Activated T-cell treated with anti-CD3 and anti-CD28 coated beads, Interleukin-2, amount 50 U/mL, for 72 hours (primary cell): ENCODE data around the gene GRK1. TPM values are rescaled to one million over a fixed set of nuclear protein-coding genes. Genes with fewer than 3 reads are reported as not detected.

ENCODE experiments used
- ATAC-seq, 2 donors: fragments of 150-1000 bp; cut with Tn5 transposase; replicated peaks in 1 of 2; 2 replicates each; pipeline ENCODE4 v1.10.0; 2021; ENCODE audit warnings: moderate library complexity in 2 of 2, mild to moderate bottlenecking in 1 of 2
- DNase-seq, 2 donors: peaks; one replicate each; pipeline ENCODE4 v3.0.0; 2021 to 2022; ENCODE audit warnings: mixed read lengths in 1 of 2
- H3K27ac Mint-ChIP-seq: one replicate; pipeline ENCODE4 v1.8.0; 2022; ENCODE audit warnings: mild to moderate bottlenecking, moderate library complexity, mixed read lengths
- H3K27me3 Mint-ChIP-seq: one replicate; pipeline ENCODE4 v1.8.0; 2022; ENCODE audit warnings: low read depth, mixed read lengths
- H3K36me3 Mint-ChIP-seq, 2 donors: one replicate each; pipeline ENCODE4 v1.8.0; 2022; ENCODE audit warnings: mixed read lengths in 2 of 2, mild to moderate bottlenecking in 1 of 2; ENCODE audit not compliant: insufficient read depth in 2 of 2
- H3K4me1 Mint-ChIP-seq: one replicate; pipeline ENCODE4 v1.8.0; 2022; ENCODE audit warnings: low read depth, mixed read lengths
- H3K4me3 Mint-ChIP-seq, 2 donors: one replicate each; pipeline ENCODE4 v1.8.0; 2022; ENCODE audit warnings: mild to moderate bottlenecking in 2 of 2, mixed read lengths in 2 of 2, moderate library complexity in 2 of 2
- H3K9me3 Mint-ChIP-seq, 2 donors: one replicate each; pipeline ENCODE4 v1.8.0; 2022; ENCODE audit warnings: mixed read lengths in 2 of 2
- total RNA-seq, 2 donors: library from RNA; stranded (reverse); gene quantifications; one replicate each; pipeline ENCODE4 v1.2.3, GENCODE V29; 2022

Gene GRK1
- total RNA-seq, 2 donors from 2014 or later = 0.22 TPM; not detected in 1

DNA sequence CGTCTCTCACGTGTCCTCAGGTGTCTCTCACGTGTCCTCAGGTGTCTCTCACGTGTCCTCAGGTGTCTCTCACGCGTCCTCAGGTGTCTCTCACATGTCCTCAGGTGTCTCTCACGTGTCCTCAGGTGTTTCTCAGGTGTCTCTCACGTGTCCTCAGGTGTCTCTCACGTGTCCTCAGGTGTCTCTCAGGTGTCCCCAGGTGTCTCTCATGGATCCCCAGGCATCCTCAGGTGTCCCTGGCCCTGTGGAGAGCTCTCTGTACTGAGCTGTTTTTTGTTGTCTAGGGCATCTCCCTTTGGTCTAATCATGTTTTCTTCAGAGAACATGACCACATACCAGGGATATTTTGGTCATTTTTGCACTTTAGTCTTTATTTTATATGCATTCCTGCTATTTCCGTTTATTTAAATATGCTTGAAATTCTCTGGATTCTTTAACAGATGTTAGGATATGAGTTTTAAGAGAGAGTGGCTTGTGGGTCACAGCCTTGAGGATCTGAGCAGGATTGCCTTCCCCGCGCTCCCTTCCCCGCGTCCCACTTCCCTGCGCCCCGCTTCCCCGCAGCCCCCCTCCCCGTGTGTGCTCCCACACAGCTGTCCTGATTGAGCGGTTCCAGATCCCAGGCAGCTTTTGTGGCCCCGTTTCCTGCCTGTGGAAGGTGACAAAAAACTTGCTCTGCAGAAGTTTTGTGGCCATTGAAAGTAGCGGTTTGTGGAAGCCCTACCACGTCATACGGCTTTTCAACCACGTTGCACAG, 40.9 kb upstream of the GRK1 start:
- peak overlapping the region; percentile 39 for H3K27ac Mint-ChIP-seq
- no peaks in the 10 kb centered on the region for H3K4me1 Mint-ChIP-seq
- no peak overlapping the region for H3K4me3 Mint-ChIP-seq
- DNase-seq = no peak
- H3K9me3 Mint-ChIP-seq = peaks cover 3% of the 10 kb centered on the region in 2 donors
- H3K27me3 Mint-ChIP-seq = no peaks in the 10 kb centered on the region
- ATAC-seq = no peak
- peaks cover 17 to 36% of the 10 kb centered on the region in 2 donors for H3K36me3 Mint-ChIP-seq

DNA sequence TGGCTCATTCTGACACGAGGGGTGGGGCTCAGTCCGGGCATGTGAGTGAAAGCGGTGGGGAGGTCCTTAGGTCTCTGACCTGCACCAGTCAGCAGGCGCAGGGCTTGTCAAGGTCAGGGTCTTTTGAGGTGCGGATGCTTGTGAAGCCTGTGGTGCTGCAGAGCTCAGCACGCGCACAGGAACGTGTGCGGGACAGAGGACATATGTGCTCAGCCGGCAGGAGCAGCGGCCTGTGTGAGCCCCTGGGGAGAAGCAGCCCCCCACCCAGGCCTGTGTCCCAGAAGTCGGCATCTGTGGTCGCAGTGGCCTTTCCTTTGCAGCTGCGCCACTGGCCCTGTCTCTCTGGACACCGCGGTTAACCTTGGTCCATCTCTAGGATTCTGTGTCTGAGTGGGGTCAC, 39.9 kb upstream of the GRK1 start:
- no peaks in the 10 kb centered on the region for H3K27me3 Mint-ChIP-seq
- ATAC-seq = no peak
- peaks cover 17 to 37% of the 10 kb centered on the region in 2 donors for H3K36me3 Mint-ChIP-seq
- no peak overlapping the region for H3K4me3 Mint-ChIP-seq
- DNase-seq = no peak
- peaks cover 3% of the 10 kb centered on the region in 2 donors for H3K9me3 Mint-ChIP-seq
- H3K4me1 Mint-ChIP-seq = no peaks in the 10 kb centered on the region
- H3K27ac Mint-ChIP-seq = no peak overlapping the region

DNA sequence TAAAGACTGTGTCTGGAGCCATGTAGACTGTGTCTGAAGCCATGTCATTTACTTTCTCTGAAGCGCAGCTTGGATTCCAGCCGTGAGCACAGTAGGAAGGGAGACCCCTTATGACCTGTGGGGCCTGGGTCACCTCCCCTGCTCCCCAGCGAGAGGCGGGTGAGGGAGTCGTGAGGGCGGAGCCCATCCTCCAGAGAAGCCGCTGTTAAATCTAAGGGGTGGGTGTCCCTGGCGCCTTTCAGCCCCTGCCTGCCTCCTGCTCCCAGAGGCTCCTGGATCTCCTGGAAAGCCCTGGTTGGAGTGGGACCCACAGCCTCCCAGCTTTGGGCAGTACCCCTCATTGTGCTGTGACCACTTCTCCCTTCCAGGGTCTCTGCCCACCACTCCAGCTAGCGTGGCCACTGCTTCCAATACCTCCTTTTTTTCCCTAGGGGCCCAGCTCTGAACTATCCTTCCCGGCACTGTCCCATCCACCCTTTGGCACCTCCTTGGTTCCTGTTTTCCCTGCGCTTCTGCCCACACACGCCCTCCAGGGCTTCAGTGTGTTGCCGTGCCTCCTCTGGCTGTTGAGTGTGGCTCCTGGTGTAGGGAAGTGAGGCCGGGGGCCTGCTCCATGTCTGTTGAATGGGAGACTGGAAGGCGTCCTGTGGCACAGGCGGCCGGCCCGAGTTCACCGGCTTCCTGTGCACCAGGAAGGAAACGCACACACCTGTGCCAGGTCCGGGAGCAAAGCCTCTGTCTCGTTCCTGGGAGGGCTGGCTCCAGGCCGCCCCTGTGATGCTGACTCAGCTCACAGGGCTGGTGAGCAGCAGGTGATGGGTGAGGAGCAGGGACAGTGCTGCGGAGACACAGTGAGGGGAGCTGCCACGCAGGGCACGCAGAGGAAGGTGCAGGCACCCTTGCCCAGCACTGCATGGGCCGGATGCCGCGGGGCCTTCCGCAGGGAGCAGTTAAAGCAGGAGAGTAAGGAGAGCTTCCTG, 38.4 kb upstream of the GRK1 start:
- peaks cover 17 to 35% of the 10 kb centered on the region in 2 donors for H3K36me3 Mint-ChIP-seq
- H3K4me1 Mint-ChIP-seq = peaks cover 8% of the 10 kb centered on the region
- peaks cover 3% of the 10 kb centered on the region in 2 donors for H3K9me3 Mint-ChIP-seq
- no peaks in the 10 kb centered on the region for H3K27me3 Mint-ChIP-seq
- ATAC-seq (no peak), DNase-seq (no peak)
- H3K4me3 Mint-ChIP-seq = no peak overlapping the region
- H3K27ac Mint-ChIP-seq = no peak overlapping the region

DNA sequence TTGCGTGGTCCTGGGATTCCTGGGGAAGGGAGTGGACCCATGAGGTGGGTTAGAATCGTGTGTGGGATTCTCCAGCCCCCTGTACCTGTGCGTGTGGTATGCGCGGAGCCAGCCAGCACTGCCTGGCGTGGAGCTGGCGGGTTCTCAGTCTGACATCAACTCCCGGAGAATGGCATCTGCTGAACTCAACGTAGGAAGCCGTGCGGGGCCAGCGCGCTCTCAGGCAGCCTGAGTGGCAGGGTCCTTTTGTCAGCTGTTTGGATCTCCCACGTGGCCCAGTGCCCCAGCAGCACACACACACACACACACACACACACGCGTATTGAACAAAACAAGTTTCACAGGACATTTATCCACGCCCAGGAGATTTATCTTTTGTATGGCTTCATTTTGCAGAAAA, 37.2 kb upstream of the GRK1 start:
- Mint-ChIP-seq H3K4me3 (no peak overlapping the region), H3K9me3 (no peaks in the 10 kb centered on the region), H3K4me1 (peaks cover 8% of the 10 kb centered on the region), H3K27ac (no peak overlapping the region), H3K27me3 (no peaks in the 10 kb centered on the region), H3K36me3 (peaks cover 8 to 34% of the 10 kb centered on the region in 2 donors)
- no peak for ATAC-seq
- DNase-seq = no peak

DNA sequence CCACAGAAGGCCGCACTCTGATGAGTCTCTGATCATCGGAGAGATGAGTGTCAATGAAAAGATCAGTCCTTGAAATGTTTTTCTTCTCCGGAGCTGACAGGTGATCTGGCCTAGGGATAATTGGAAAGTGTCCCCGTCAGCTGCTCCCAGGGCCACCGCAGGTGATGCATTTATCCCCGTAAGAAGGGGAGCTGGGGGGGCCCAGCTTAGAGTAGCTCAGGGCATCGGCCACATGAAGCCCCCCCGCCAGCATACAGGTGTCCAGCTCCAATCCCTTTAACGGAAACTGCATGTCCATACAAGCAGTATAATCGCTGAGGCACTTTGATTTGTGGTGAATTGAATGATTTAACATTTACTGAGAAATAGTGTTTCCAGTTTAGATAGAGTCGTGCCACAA, 36.7 kb upstream of the GRK1 start:
- no peak for ATAC-seq
- no peaks in the 10 kb centered on the region for H3K27me3 Mint-ChIP-seq
- H3K27ac Mint-ChIP-seq = no peak overlapping the region

DNA sequence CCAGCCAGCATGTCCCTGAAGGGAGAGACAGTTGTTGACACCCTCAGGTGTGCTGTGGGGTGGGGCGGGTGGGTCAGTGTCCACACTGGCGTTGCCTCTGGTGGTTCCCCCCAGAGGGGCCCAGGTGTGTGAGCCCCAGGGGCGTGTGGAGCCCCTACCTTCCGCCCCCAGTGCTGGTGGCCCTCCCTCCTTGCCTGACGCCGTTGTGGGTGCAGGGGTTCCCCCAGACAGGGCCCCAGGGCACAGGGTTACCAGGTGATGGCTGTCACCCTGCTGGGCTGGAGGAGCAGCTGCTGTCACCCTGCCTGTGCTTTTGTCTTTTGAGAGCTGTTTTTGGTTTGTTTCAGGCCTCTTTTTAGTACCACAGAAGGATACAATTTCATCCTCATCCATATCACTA, 36.2 kb upstream of the GRK1 start:
- DNase-seq (no peak), ATAC-seq (no peak)
- no peaks in the 10 kb centered on the region for H3K27me3 Mint-ChIP-seq
- peaks cover 0 to 31% of the 10 kb centered on the region in 2 donors for H3K36me3 Mint-ChIP-seq
- no peaks in the 10 kb centered on the region for H3K9me3 Mint-ChIP-seq
- peaks cover 8% of the 10 kb centered on the region for H3K4me1 Mint-ChIP-seq
- H3K4me3 Mint-ChIP-seq = no peak overlapping the region
- H3K27ac Mint-ChIP-seq = no peak overlapping the region

More for the DNA sequence above, 36.7 kb upstream of the GRK1 start:
- DNase-seq = no peak
- no peak overlapping the region for H3K4me3 Mint-ChIP-seq
- H3K4me1 Mint-ChIP-seq = peaks cover 8% of the 10 kb centered on the region
- H3K36me3 Mint-ChIP-seq = peaks cover 5 to 31% of the 10 kb centered on the region in 2 donors
- H3K9me3 Mint-ChIP-seq = no peaks in the 10 kb centered on the region

DNA sequence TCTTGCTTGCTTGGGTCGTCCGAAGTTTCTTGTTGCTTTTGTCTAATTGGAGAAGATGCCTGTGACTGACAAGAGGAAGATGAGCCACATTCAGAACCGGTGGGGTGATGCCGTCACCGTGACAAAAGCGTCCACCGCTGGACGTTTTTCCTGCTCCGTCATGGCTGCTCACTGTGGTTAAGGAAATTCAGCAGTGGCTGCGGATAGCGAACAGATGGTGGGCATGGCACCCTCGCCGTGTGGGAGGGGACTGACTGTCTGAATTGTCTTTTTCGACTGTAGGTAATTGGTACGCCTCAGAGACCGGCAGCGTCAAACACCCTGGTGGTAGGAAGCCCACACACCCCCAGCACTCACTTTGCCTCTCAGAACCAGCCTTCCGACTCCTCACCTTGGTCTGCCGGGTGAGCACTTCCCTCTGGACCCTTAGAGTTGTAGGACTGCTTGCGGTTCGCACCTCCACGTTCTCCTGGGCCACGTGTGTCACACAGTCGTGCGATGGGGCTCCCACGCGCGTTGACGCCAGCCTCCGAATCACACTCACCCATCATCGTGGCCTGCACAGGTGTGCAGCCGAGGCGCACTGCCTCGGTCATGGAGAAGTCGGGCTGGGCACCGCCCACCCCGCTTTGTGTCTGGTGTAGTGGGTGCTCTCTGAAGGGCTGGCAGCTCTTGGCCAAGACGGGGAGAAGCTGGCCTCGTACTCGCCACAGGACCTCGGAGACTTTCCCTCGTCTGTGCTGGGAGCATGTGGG, 35.5 kb upstream of the GRK1 start:
- no peaks in the 10 kb centered on the region for H3K27me3 Mint-ChIP-seq
- no peak for DNase-seq
- H3K4me1 Mint-ChIP-seq = peaks cover 8% of the 10 kb centered on the region
- H3K9me3 Mint-ChIP-seq = no peaks in the 10 kb centered on the region
- H3K36me3 Mint-ChIP-seq = peaks cover 2 to 27% of the 10 kb centered on the region in 2 donors
- ATAC-seq = no peak
- H3K27ac Mint-ChIP-seq = no peak overlapping the region
- no peak overlapping the region for H3K4me3 Mint-ChIP-seq

DNA sequence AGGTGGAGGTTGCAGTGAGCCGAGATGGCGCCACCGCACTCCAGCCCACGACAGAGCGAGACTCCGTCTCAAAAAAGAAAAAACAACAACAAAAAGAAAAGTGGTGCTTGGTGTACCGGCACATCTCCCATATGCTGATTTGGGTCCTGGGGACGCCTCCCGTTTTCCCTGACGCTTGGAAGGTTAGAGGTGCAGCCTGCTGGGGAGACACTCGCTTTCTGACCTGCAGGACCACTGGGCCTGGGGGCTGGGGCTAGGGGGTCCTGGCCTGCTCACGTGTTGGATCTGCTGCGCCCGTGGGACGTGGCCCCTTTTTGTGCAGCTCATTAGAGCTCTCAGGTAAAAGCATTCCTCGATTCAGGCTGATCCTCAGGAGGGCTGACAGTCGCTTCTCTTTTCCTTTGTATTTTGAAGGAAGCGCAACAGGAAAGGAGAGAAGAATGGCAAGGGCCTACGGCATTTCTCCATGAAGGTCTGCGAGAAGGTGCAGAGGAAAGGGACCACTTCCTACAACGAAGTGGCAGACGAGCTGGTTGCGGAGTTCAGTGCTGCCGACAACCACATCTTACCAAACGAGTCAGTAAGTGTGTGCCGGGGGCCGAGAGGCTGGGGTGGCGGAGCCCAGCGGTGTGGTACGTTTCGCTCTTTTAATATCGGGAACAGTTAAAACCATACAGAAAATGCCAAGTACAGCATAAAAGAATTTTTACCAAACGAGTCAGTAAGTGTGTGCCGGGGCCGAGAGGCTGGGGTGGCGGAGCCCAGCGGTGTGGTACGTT, 34.1 kb upstream of the GRK1 start:
- ATAC-seq (no peak), DNase-seq (no peak)
- Mint-ChIP-seq H3K9me3 (no peaks in the 10 kb centered on the region), H3K36me3 (peaks cover 4 to 31% of the 10 kb centered on the region in 2 donors), H3K27ac (no peak overlapping the region), H3K27me3 (no peaks in the 10 kb centered on the region), H3K4me1 (peaks cover 8% of the 10 kb centered on the region), H3K4me3 (no peak overlapping the region)

DNA sequence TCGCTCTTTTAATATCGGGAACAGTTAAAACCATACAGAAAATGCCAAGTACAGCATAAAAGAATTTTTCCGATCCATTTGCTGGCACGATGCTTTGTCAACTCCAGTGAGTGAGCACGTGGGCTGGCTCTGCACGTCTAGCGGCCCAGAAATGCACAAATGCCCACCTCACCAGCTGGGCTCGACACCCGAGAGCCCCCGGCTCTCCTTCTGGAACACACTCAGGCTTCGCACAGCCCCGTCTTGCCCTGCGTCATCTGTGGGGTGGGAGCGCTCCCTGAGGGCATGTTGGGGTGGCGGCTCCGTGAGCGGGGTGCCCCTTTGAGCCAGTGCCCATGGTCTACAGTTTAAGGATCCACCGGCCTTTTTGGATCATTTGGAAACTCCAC, 33.5 kb upstream of the GRK1 start:
- Mint-ChIP-seq H3K27me3 (no peaks in the 10 kb centered on the region), H3K4me1 (peaks cover 8% of the 10 kb centered on the region), H3K36me3 (peaks cover 7 to 31% of the 10 kb centered on the region in 2 donors), H3K9me3 (no peaks in the 10 kb centered on the region), H3K4me3 (no peak overlapping the region), H3K27ac (no peak overlapping the region)
- DNase-seq (no peak), ATAC-seq (no peak)

DNA sequence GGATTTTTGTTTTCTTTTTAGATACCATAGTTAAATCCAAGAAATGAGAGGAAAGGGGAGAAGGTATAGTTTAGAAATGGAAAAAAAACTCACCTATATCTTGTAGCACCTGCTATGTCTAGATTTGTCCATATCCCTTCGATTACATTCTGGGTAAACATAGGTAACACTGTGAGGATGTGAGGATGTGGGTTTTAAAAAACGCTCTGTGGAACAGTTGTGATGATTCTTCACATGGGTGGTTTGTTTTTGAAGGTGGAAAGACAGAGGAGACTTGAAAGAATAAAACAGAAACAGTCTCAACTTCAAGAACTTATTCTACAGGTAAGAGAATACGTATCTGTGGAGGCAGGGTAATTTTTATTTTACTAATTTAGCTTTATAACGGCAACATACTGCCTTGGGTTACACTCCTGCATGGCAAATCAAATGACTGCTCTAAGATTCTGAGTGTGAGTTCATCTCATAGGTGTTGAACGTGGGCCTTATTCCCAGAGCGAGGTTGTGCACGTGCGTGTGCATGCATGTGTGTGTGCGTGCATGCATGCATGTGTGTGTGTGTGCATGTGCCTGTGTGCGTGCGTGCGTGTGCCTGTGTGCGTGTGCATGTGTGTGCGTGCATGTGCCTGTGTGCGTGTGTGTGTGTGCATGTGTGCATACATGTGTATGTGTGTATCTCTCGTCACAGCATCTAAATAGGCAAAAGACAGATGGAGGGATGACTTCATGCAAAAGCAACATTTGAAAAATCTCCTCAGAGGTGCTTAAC, 32.6 kb upstream of the GRK1 start:
- Mint-ChIP-seq H3K4me1 (peaks cover 8% of the 10 kb centered on the region), H3K36me3 (peaks cover 10 to 31% of the 10 kb centered on the region in 2 donors), H3K4me3 (no peak overlapping the region), H3K27ac (no peak overlapping the region), H3K9me3 (no peaks in the 10 kb centered on the region), H3K27me3 (no peaks in the 10 kb centered on the region)
- no peak for DNase-seq
- no peak for ATAC-seq

DNA sequence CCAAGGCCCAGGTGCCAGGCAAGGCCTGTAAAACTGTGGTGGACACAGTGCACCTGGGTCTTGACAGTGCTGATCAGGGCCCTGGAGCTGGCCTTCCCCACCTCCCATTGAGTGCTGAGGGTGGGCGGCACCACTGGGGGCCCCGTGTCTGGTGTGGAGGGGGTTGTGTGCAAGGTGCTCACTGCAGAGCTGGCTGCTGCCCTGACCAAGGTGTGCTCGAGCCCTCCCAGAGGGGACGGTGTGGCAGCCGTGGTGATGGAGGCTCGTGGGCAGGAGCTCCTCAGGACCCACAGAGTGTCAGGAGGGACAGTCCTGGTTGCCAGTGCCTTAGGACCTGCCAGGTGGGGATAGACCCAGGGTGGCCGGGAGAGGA, 32.0 kb upstream of the GRK1 start:
- DNase-seq = no peak
- Mint-ChIP-seq H3K4me3 (no peak overlapping the region), H3K4me1 (peaks cover 8% of the 10 kb centered on the region), H3K27me3 (no peaks in the 10 kb centered on the region), H3K27ac (no peak overlapping the region), H3K36me3 (peaks cover 12 to 34% of the 10 kb centered on the region in 2 donors), H3K9me3 (no peaks in the 10 kb centered on the region)
- no peak for ATAC-seq

DNA sequence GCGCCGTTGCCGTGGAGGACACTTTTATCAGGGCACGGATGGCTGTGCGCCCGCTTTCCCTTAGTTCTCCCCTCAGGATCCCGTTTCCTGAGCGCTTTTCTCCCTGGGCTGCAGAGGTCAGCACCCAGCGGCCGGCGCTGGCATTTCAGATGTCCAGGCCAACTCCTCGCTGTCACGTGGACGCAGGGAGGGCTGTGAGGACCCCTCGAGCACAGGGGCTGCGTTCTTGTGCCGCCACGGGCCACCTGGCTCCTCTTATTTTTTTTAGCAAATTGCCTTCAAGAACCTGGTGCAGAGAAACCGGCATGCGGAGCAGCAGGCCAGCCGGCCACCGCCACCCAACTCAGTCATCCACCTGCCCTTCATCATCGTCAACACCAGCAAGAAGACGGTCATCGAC, 31.3 kb upstream of the GRK1 start:
- DNase-seq (no peak), ATAC-seq (no peak)
- H3K4me1 Mint-ChIP-seq = peaks cover 8% of the 10 kb centered on the region
- peaks cover 14 to 36% of the 10 kb centered on the region in 2 donors for H3K36me3 Mint-ChIP-seq
- H3K4me3 Mint-ChIP-seq = no peak overlapping the region
- H3K9me3 Mint-ChIP-seq = no peaks in the 10 kb centered on the region
- no peaks in the 10 kb centered on the region for H3K27me3 Mint-ChIP-seq
- H3K27ac Mint-ChIP-seq = no peak overlapping the region
